SJSA1 (cell line): ENCODE data around the gene AANAT. TPM values are rescaled to one million over a fixed set of nuclear protein-coding genes. Genes with fewer than 3 reads are reported as not detected.

Source experiments
- DNase-seq, 2 experiments: peaks; one replicate each; pipeline ENCODE4 v3.0.0-alpha.2; 2015 to 2020; ENCODE audit warnings: low spot score in 2 of 2, low read depth in 1 of 2
- H3K27ac ChIP-seq: fragments of 250-450 bp; sonication (Bioruptor Pico); 2 replicates; pipeline ENCODE4 v1.5.1; 2020; ENCODE audit warnings: mild to moderate bottlenecking, moderate library complexity
- H3K27me3 ChIP-seq: fragments of 250-450 bp; sonication (Bioruptor Pico); replicated peaks from 2 replicates; pipeline ENCODE4 v1.5.1; 2020; ENCODE audit warnings: mild to moderate bottlenecking, moderate library complexity
- H3K36me3 ChIP-seq: fragments of 250-450 bp; sonication (Bioruptor Pico); 2 replicates; pipeline ENCODE4 v1.5.1; 2020; ENCODE audit warnings: mild to moderate bottlenecking
- H3K4me1 ChIP-seq: fragments of 250-450 bp; sonication (Bioruptor Pico); replicated peaks from 2 replicates; pipeline ENCODE4 v1.6.1; 2021; ENCODE audit warnings: mild to moderate bottlenecking
- H3K4me3 ChIP-seq: fragments of 250-450 bp; sonication (Bioruptor Pico); 2 replicates; pipeline ENCODE4 v1.5.1; 2020; ENCODE audit warnings: mild to moderate bottlenecking
- H3K9me3 ChIP-seq: fragments of 250-450 bp; sonication (Bioruptor Pico); replicated peaks from 2 replicates; pipeline ENCODE4 v1.5.1; 2020; ENCODE audit warnings: mild to moderate bottlenecking
- total RNA-seq: library from RNA; depleted of rRNA; stranded (reverse); fragments of >200 nt; shearing (Covaris generic); gene quantifications from 2 replicates; pipeline ENCODE4 v1.2.3, GENCODE V29; 2014

Gene AANAT
- total RNA-seq, 1 experiment from 2014 or later, result not detected

DNA sequence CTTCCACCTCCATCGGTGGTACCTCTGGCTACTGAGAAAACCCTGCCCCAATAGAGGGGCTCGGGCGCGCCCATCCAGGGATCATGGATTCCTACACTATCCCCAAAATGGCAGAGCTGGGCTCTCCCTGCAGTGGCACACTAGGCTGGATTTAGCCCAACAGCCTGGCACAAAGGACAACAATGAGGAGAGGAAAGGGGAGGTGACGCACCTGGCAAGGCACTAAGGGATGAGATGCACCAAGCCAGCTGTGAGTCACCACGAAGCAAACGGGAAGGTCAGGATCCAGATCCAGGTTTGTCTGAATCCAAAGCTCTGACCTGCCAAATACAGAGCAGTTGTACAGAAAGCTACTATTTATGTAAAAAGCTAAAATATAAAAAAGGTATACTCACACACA lies 32.5 kb upstream of the AANAT start:
- no peak for DNase-seq
- Histone ChIP-seq H3K4me1 (peaks cover 20% of the 10 kb centered on the region), H3K27me3 (no peaks in the 10 kb centered on the region), H3K4me3 (no peak overlapping the region), H3K36me3 (no peaks in the 10 kb centered on the region; the same call in 1 of the 2 replicates), H3K27ac (no peak overlapping the region), H3K9me3 (no peaks in the 10 kb centered on the region)

DNA sequence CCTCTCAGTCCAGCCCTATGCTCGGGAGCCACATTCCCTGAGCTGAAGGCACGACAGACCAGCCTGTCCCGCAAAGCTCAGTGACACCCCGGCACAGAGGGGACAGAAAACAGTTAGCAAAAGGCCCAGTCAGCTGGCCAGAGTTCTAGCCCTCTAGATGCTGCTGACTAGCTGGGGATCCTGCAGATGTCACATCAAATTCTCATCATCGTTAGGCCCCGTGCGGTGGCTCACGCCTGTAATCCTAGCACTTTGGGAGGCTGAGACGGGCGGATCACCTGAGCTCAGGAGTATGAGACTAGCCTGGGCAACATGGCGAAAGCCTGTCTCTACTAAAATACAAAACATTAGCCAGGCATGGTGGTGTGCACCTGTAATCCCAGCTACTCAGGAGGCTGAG lies 31.7 kb upstream of the AANAT start:
- no peaks in the 10 kb centered on the region for H3K9me3 ChIP-seq
- no peaks in the 10 kb centered on the region; the same call in 1 of the 2 replicates for H3K36me3 ChIP-seq
- peaks cover 15% of the 10 kb centered on the region for H3K4me1 ChIP-seq
- no peak for DNase-seq
- no peaks in the 10 kb centered on the region for H3K27me3 ChIP-seq
- H3K4me3 ChIP-seq, result no peak overlapping the region
- no peak overlapping the region for H3K27ac ChIP-seq

DNA sequence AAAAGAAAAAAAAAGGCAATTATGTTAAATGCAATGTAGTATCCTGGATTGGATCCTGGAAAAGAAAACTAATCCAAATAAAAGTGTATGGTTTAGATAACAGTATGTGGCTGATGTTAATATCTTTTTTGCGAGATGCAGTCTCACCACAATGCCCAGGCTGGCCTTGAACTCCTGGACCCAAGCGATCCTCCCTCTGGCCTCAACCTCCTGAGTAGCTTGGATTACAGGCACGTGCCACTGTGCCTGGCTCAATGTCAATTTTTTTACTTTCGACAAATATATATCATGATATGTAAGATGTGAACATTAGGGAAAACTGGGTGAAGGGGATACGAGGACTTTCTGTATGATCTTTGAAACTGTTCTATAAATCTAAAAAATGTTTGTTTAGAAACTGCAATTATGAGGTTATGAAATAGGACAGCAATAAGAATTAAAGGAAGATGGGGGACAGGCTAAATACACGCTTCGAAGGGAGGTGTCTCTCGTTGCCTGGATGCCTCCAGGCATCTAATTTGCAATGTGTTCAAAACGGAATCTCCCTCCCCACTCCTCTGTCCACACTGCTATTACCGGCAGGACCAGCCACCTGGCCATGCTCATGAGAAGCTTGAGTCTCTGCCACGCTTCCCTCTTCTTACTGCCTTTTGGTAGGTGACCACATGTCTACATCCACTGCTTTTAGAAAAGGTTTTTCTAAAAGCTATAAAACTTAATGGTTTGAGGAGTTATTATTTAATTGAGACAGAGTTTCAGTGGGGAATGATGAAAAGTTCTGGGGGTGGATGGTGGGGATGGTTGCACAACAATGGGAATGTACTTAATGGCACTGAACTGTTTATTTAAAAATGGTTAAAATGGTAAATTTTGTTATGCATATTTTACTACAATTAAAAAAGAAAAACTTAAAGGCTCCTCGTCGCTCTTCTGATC lies 29.7 kb upstream of the AANAT start:
- H3K27me3 ChIP-seq, result no peaks in the 10 kb centered on the region
- no peaks in the 10 kb centered on the region for H3K9me3 ChIP-seq
- DNase-seq, result no peak
- H3K4me3 ChIP-seq, result no peak overlapping the region
- peaks cover 18% of the 10 kb centered on the region for H3K4me1 ChIP-seq
- no peaks in the 10 kb centered on the region; the same call in 1 of the 2 replicates for H3K36me3 ChIP-seq
- H3K27ac ChIP-seq, result no peak overlapping the region

DNA sequence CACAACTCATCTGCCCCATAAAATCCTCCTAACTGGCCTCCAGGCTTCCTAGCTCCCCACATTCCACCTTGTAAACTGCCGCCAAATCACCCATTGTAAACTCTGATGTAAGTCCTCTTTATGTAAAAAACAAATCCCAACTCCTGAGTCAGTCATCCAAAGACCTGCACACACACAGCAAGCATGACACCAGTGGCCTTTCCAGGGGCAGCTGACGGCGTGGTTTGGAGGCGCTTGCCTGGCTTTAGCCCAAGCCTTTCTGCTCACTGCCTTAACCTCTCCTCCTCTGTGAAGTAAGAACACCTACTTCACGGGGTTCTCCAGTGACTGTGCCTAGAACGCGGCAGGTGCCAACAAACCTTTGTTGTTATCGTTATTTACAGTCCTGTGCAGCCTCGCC lies 28.5 kb upstream of the AANAT start:
- Histone ChIP-seq H3K9me3 (no peaks in the 10 kb centered on the region), H3K4me1 (peaks cover 29% of the 10 kb centered on the region), H3K27me3 (no peaks in the 10 kb centered on the region), H3K36me3 (no peaks in the 10 kb centered on the region; the same call in 1 of the 2 replicates), H3K4me3 (no peak overlapping the region), H3K27ac (no peak overlapping the region)
- DNase-seq, result no peak

DNA sequence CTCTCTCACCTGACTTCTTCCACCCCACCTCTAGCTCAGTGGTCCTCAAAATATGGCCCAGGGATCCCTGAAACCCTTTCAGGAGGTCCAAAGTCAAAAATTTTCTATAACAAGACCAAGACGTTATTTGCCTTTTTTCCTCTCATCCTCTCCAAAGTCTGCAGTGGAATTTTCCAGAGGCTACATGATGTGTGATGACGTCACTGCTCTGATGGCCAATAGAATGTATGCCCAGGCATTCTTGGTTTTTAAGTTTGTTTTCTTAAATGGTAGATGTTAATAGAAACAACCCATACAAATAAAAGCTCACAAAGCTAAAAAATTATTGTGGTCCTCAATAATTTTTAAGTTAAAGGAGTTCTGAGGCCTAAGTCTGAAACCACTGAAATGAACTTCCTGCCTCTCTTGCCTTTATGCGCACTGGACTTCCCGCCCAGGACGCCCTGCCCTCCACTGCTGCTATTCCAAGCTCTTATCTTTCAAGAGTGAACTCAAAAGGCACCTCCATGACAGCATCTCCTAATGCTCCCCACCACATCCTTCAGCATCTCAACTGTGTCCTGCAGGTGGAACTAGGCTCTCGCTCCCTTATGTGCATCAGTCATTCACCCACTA lies 28.0 kb upstream of the AANAT start:
- Histone ChIP-seq H3K9me3 (no peaks in the 10 kb centered on the region), H3K27ac (no peak overlapping the region), H3K36me3 (no peaks in the 10 kb centered on the region; the same call in 1 of the 2 replicates), H3K4me3 (no peak overlapping the region), H3K27me3 (no peaks in the 10 kb centered on the region), H3K4me1 (peaks cover 35% of the 10 kb centered on the region)
- no peak for DNase-seq

DNA sequence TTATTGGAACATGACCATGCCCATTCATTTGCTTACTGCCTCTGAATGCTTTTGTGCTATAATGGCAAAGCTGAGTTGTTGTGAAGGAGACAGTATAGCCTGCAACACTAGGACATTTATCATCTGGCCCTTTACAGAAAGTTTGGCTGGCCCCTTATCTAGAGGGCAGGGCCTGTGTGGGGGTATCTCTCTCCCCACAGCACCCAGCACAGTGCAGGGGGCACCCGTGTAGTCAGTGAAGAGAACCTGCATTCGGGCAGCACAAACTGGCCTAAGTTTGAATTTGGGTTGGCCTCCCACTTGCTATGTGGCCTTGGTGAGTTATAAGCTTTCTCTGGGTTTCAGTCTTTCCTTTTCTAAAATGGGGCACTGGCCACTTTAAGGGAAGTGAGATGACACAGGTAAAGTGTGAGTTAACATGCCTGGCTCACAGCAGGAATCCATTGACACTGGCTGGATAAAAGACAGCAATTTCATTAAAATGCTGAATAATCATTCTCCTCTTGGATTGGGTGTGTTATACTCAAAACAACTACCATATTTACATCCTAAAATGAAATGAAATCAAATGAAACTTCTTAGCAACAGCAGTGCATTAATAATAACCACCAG lies 26.5 kb upstream of the AANAT start:
- Histone ChIP-seq H3K4me1 (peaks cover 49% of the 10 kb centered on the region), H3K4me3 (no peak overlapping the region), H3K9me3 (no peaks in the 10 kb centered on the region), H3K36me3 (no peaks in the 10 kb centered on the region; the same call in 1 of the 2 replicates), H3K27ac (no peak overlapping the region), H3K27me3 (no peaks in the 10 kb centered on the region)
- no peak for DNase-seq

DNA sequence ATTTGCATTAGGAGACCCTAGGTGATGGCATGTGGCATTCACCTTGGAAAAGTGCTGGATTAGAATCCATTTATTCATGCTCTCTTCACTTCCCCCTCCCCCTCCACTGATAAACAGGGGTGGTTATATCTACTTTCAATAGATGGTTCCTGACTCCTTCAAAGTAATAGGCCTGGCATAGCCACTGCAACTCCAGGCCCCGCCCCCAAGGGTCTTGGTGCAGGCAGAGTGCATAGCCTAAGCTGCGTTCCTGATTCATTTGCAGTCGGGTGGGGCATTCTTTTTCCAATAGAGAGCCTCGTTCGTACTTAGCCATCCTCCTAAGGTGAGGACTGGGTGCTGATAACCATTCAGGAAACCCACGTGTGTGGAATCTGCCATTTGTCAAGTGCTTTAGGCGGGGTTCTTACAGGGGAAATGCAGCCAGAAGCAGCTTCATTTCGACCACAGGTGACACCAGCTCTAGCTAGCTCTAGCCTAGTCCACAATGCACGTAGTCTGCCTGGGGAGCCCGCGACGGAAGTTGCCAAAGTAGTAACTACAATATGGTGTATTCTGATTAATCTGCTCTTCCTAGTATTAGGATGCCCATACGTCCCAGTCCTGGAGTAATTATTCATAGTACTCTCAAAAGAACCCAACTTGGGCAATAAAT lies 25.6 kb upstream of the AANAT start:
- Histone ChIP-seq H3K27ac (no peak overlapping the region), H3K9me3 (no peaks in the 10 kb centered on the region), H3K4me3 (no peak overlapping the region), H3K4me1 (peaks cover 58% of the 10 kb centered on the region), H3K27me3 (no peaks in the 10 kb centered on the region), H3K36me3 (no peaks in the 10 kb centered on the region; the same call in 1 of the 2 replicates)
- DNase-seq, result no peak

DNA sequence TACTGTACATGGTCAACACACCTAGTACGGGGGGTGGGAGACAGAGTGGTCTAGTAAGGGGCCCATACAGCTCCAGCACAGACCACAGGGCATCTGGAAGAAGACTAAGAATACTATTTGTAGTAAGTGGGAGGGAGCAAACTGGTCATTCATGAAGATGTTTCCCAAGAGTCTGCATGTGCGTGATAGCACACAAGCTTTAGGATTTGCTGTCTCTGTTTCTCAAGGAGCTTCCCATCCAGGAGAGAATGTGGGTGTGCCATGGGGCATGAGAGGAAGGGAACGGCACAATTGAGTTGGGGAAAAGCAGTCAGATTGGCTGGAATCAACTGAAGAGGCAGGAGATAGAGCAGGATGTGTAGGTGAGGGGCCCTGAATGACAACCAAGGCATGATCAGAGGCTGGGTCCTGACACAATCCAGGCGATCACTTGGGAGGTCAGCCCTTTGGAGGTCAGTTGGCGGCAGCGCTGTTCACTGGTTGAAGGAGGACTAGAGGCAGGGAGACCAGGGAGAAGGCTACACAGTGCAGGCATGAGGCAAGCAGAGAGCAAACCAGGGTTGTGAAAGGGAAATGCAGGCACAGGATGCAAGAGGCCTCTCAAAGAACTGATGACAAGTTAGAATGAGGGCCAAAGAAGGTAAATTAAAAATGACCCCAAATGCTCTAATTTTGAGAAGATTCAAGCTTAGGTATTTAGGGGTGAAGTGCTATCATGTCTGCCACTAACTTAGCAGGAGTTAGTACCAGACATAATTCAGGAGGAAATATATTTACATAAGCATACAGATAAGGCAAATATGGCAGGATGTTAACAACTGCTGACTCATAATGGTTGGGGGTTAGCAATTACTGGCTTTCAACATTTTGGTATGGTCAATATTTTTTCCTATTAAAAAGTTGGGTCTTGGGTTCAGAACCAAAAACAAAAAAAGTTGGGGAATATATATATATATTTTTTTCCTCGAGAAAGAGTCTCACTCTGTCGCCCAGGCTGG lies 24.8 kb upstream of the AANAT start:
- peaks cover 67% of the 10 kb centered on the region for H3K4me1 ChIP-seq
- H3K4me3 ChIP-seq, result no peak overlapping the region
- no peaks in the 10 kb centered on the region for H3K27me3 ChIP-seq
- no peak overlapping the region for H3K27ac ChIP-seq
- no peaks in the 10 kb centered on the region for H3K9me3 ChIP-seq
- DNase-seq, result no peak
- no peaks in the 10 kb centered on the region for H3K36me3 ChIP-seq

DNA sequence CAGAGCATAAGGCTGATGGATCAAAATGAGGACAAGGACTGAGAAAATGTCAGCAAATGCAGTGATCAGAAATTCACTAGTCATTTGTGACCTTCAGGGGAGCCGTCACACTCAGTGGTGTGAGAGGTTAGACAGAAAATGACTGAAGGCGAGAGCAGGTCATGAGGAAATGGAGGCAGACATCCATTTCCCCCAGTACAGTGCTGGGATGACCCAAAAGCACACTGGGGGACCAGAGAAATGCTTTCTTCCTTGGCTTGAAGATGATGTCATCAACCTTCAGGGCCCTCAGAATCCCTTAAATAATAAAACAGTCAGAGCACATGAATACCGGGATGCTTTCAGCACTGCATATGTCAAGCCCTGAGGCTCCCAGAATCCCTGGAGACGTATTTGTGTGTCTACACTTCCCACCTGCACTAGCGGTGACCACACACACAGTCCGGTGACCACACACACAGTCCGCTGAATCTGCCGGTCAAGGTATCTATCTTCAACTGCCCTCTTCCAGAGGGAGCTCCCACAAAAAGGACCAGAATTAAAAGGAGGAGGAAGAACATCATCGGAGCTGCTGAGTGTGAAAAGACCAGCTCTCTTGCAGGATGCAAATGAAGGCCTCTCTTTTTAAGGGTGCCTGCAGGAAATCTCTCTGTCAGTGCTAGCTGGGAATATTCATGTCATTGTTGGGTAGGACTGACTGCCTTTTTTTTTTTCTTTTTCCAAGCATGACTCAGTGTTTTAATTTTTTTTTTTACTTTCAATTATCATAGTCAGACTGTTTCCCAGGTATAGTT lies 22.7 kb upstream of the AANAT start:
- DNase-seq, result peak; percentile 84
- Histone ChIP-seq H3K36me3 (no peaks in the 10 kb centered on the region), H3K4me3 (no peak overlapping the region), H3K9me3 (no peaks in the 10 kb centered on the region), H3K27me3 (no peaks in the 10 kb centered on the region), H3K4me1 (peaks cover 71% of the 10 kb centered on the region), H3K27ac (peak overlapping the region; percentile 48)

DNA sequence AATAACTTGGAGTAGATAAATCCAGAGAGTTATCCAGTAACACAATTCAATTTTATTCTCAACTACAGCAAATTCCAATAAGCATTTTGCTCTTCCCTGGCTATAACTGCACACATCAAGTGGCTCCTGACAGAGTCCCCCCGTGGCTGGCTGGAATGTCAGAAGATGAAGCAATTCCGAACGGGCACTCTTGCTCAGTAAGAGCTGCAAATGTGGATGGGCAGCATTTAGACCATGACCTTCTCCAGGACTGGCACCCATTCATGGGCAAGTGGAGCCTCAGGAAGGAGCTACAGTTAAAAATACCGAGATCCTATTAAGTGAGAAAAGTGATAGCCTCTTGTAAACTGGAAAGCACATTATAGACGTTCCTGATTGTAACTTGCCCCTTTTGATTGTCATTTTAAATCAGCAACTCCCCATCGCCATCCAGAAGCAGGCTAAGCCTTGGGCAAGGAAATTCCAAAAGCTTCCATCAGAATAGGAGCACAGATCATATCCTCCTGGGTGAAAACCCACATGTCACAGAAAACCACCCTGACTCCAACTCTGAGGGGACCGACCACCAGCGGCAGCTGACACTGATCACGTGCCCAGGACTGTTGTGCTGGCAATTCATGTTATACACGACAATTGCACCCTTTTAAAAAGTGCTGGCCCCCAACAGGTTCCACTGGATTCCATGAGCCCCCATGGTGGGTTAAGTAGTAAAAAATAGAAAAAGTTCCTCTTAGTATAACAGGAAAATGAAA lies 21.5 kb upstream of the AANAT start:
- no peaks in the 10 kb centered on the region for H3K36me3 ChIP-seq
- peaks cover 73% of the 10 kb centered on the region for H3K4me1 ChIP-seq
- no peaks in the 10 kb centered on the region for H3K9me3 ChIP-seq
- DNase-seq, result no peak
- H3K4me3 ChIP-seq, result no peak overlapping the region
- H3K27ac ChIP-seq, result peak overlapping the region; percentile 48
- no peaks in the 10 kb centered on the region for H3K27me3 ChIP-seq

DNA sequence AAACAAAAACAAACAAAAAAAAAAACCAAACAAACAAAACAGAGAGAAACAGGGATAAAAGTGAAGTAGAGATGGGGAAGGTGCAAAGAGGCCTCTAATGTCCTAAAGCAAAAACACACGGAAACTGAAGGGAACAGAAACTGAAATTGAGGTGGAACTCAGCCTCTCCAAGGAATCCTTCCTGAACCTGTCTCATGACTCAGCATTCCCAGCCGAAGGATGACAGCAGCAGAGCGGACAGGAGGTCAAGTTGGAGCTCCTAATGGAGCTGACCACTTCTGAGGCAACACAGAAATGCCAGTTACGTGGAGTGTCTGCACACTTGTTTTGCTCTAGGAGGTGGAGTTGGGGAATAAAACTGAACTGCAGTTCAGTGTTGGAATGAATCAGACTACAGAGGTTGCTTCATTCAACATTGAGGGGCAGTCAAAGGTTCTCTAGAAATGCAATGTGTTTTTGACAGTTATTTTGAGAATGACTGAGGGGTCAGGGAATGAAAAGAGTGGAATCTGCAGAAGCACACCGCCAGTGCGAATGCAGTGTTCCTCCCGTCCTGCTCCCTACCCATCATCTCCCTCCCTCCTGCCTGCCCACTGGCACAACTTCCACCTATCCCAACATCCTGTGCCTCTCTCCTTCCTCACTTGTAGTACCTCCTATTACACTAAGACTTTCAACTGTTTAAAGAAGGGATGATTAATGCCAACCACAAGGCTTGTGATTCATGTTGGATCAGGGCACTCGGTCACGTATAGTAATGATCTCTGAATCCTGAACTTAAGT lies 20.8 kb upstream of the AANAT start:
- peak overlapping the region; percentile 48 for H3K27ac ChIP-seq
- H3K4me3 ChIP-seq, result no peak overlapping the region
- peaks cover 81% of the 10 kb centered on the region for H3K4me1 ChIP-seq
- H3K9me3 ChIP-seq, result no peaks in the 10 kb centered on the region
- no peaks in the 10 kb centered on the region for H3K36me3 ChIP-seq
- peak; percentile 76 to 82 for DNase-seq
- H3K27me3 ChIP-seq, result no peaks in the 10 kb centered on the region
